IMR-90 (cell line): ENCODE data around the gene PLD2. TPM values are rescaled to one million over a fixed set of nuclear protein-coding genes. Genes with fewer than 3 reads are reported as not detected.

Experiments used
- ATAC-seq: fragments of 200-7000 bp; cut with Tn5 transposase; 2 replicates; pipeline ENCODE4 v1.9.1; 2020; ENCODE audit warnings: low read depth, mild to moderate bottlenecking, moderate library complexity
- BruUV-seq: library from RNA; stranded (reverse); fragments of 400-500 nt; replicated peaks from 2 replicates; lab custom pipeline; 2021; lab: Mats Ljungman, UMichigan
- CTCF ChIA-PET: fragments of 300-600 bp; formaldehyde crosslinking; extraction: SDS; loops from one replicate; lab custom pipeline; 2021; ENCODE audit warnings: antibody characterized with exemption; lab: Yijun Ruan, JAX
- POLR2A ChIA-PET: fragments of 300-600 bp; sonication (Branson Sonifier 250); formaldehyde crosslinking; loops from one replicate; lab custom pipeline; 2022; ENCODE audit warnings: antibody characterized with exemption; ENCODE audit not compliant: unreplicated experiment; lab: Charles Lee
- DNase-seq: peaks from one replicate; pipeline ENCODE4 v3.0.0; 2013
- H2AFZ ChIP-seq: replicated peaks from 2 replicates; pipeline ENCODE3; 2013; ENCODE audit warnings: low read length, mild to moderate bottlenecking; ENCODE audit not compliant: poor library complexity
- H2AK5ac ChIP-seq: 2 replicates; pipeline ENCODE4 v1.6.1; 2013; ENCODE audit warnings: low read depth, low read length, inconsistent platforms
- H2AK9ac ChIP-seq: replicated peaks from 2 replicates; pipeline ENCODE3; 2013; ENCODE audit warnings: mild to moderate bottlenecking, low read depth, low read length, moderate library complexity; ENCODE audit not compliant: poor library complexity
- H2BK120ac ChIP-seq: 2 replicates; pipeline ENCODE4 v1.6.1; 2013; ENCODE audit warnings: low read depth, low read length, inconsistent platforms
- H2BK15ac ChIP-seq: 3 replicates; pipeline ENCODE4 v1.6.1; 2013; ENCODE audit warnings: low read depth, low read length, inconsistent platforms
- H2BK20ac ChIP-seq: 2 replicates; pipeline ENCODE4 v1.6.1; 2013; ENCODE audit warnings: low read depth, mild to moderate bottlenecking, inconsistent platforms, low read length, moderate library complexity
- H2BK5ac ChIP-seq: 2 replicates; pipeline ENCODE4 v1.6.1; 2013; ENCODE audit warnings: mild to moderate bottlenecking, low read depth, low read length, inconsistent platforms; ENCODE audit not compliant: poor library complexity, severe bottlenecking
- H3K14ac ChIP-seq: replicated peaks from 2 replicates; pipeline ENCODE4 v1.6.1; 2013; ENCODE audit warnings: low read depth, low read length, inconsistent platforms
- H3K18ac ChIP-seq: 2 replicates; pipeline ENCODE4 v1.6.1; 2013; ENCODE audit warnings: low read depth, low read length, control low read depth
- H3K23ac ChIP-seq: 2 replicates; pipeline ENCODE4 v1.6.1; 2013; ENCODE audit warnings: low read depth, low read length, inconsistent platforms
- H3K27ac ChIP-seq: 2 replicates; pipeline ENCODE4 v1.5.1; 2013; ENCODE audit warnings: mild to moderate bottlenecking, control low read depth, low read length; ENCODE audit not compliant: insufficient read depth
- H3K27me3 ChIP-seq: 2 replicates; pipeline ENCODE4 v1.6.1; 2013; ENCODE audit warnings: low read length; ENCODE audit not compliant: control insufficient read depth, insufficient read depth
- H3K36me3 ChIP-seq: 2 replicates; pipeline ENCODE4 v1.6.1; 2013; ENCODE audit warnings: low read length, mixed read lengths; ENCODE audit not compliant: control insufficient read depth, insufficient read depth
- H3K4ac ChIP-seq: 2 replicates; pipeline ENCODE4 v1.6.1; 2013; ENCODE audit warnings: low read depth, low read length, inconsistent platforms
- H3K4me1 ChIP-seq: 2 replicates; pipeline ENCODE4 v1.6.1; 2013; ENCODE audit warnings: low read length, mixed read lengths; ENCODE audit not compliant: control insufficient read depth, insufficient read depth
- H3K4me2 ChIP-seq: 2 replicates; pipeline ENCODE4 v1.6.1; 2013; ENCODE audit warnings: low read depth, mild to moderate bottlenecking, control low read depth, low read length, moderate library complexity
- H3K4me3 ChIP-seq: 2 replicates; pipeline ENCODE4 v1.5.1; 2013; ENCODE audit warnings: low read depth, mild to moderate bottlenecking, control low read depth, low read length, moderate library complexity; ENCODE audit not compliant: insufficient read depth
- H3K56ac ChIP-seq: 2 replicates; pipeline ENCODE4 v1.6.1; 2013; ENCODE audit warnings: low read length, inconsistent platforms; ENCODE audit not compliant: insufficient read depth; ENCODE audit errors: extremely low read depth
- H3K79me1 ChIP-seq, 2 experiments: 2 replicates each; pipeline ENCODE4 v1.6.1; 2013; ENCODE audit warnings: low read length in 2 of 2, inconsistent platforms in 1 of 2, low read depth in 1 of 2
- H3K9ac ChIP-seq: 2 replicates; pipeline ENCODE4 v1.6.1; 2013; ENCODE audit warnings: low read depth, low read length, control low read depth
- H3K9me1 ChIP-seq: 2 replicates; pipeline ENCODE4 v1.6.1; 2013; ENCODE audit warnings: low read length, inconsistent platforms; ENCODE audit not compliant: insufficient read depth
- H3K9me3 ChIP-seq: 2 replicates; pipeline ENCODE4 v1.6.1; 2013; ENCODE audit warnings: low read length; ENCODE audit not compliant: control insufficient read depth, insufficient read depth
- H4K20me1 ChIP-seq: 2 replicates; pipeline ENCODE4 v1.6.1; 2013; ENCODE audit warnings: low read length, inconsistent platforms; ENCODE audit not compliant: insufficient read depth
- H4K5ac ChIP-seq: 2 replicates; pipeline ENCODE4 v1.6.1; 2013; ENCODE audit warnings: mild to moderate bottlenecking, low read depth, low read length, control low read depth
- H4K8ac ChIP-seq, 2 experiments: 2 replicates each; pipeline ENCODE4 v1.6.1; 2013; ENCODE audit warnings: low read depth in 2 of 2, low read length in 2 of 2, control low read depth in 1 of 2, inconsistent platforms in 1 of 2
- H4K91ac ChIP-seq: 2 replicates; pipeline ENCODE4 v1.6.1; 2013; ENCODE audit warnings: low read depth, low read length, inconsistent platforms; ENCODE audit not compliant: insufficient read depth
- CEBPB ChIP-seq: IDR thresholded peaks from 2 replicates; pipeline ENCODE4 v1.6.1; 2012; ENCODE audit warnings: low read depth, low read length, improper control_type of control experiment
- MAZ ChIP-seq: IDR thresholded peaks from 2 replicates; pipeline ENCODE4 v1.6.1; 2012; ENCODE audit warnings: low read depth, mild to moderate bottlenecking, low read length, improper control_type of control experiment, moderate library complexity, borderline replicate concordance
- RAD21 ChIP-seq: IDR thresholded peaks from 2 replicates; pipeline ENCODE4 v1.6.1; 2012; ENCODE audit warnings: low read length, improper control_type of control experiment
- RFX5 ChIP-seq: IDR thresholded peaks from 2 replicates; pipeline ENCODE4 v1.8.0; 2012; ENCODE audit warnings: low read depth, mild to moderate bottlenecking, low read length, moderate library complexity
- SMC3 ChIP-seq: fragments of 150-350 bp; IDR thresholded peaks from 2 replicates; pipeline ENCODE4 v1.6.1; 2016; ENCODE audit warnings: low read depth, mild to moderate bottlenecking, antibody characterized with exemption, low read length, moderate library complexity
- WGBS, 2 experiments: methylation state at CpG; one replicate each; pipeline versions ENCODE4 v1.1.5 to v1.1.7; 2013; ENCODE audit warnings: missing lambda C conversion rate in 2 of 2; ENCODE audit not compliant: insufficient read length in 1 of 2; ENCODE audit errors: extremely low coverage in 2 of 2; 5-methylcytosine and 5-hydroxymethylcytosine counted together
- dilution Hi-C: fragments of 300-500 bp; cut with HindIII; formaldehyde crosslinking; loops from one replicate; pipeline ENCODE4 v1.14.3; 2018; ENCODE audit warnings: low sequenced_read_pairs; ENCODE audit not compliant: unreplicated experiment
- in situ Hi-C: fragments of 300-500 bp; cut with MboI; formaldehyde crosslinking; loops from 3 replicates; pipeline ENCODE4 v1.14.3; 2019; ENCODE audit warnings: low sequenced_read_pairs, inconsistent platforms, mixed read lengths
- intact Hi-C: fragments of 100-400 bp; cut with micrococcal nuclease; formaldehyde crosslinking; loops from 2 replicates; pipeline ENCODE4 v1.10.0; 2022
- polyA plus RNA-seq, 3 experiments: library from polyadenylated mRNA; depleted of rRNA; stranded (reverse); fragments of >200 nt; gene quantifications; 2 replicates each; pipeline ENCODE4 v1.2.3, GENCODE V29; 2012; ENCODE audit warnings: low replicate concordance in 1 of 3
- total RNA-seq: library from RNA; depleted of rRNA; stranded (reverse); fragments of >200 nt; gene quantifications from 2 replicates; pipeline ENCODE4 v1.2.3, GENCODE V29; 2012

PLD2 gene
- total and polyA plus RNA-seq, 2 of the 4 experiments (the other 2 are of a cell fraction) = 12.5 to 28.0 TPM

DNA sequence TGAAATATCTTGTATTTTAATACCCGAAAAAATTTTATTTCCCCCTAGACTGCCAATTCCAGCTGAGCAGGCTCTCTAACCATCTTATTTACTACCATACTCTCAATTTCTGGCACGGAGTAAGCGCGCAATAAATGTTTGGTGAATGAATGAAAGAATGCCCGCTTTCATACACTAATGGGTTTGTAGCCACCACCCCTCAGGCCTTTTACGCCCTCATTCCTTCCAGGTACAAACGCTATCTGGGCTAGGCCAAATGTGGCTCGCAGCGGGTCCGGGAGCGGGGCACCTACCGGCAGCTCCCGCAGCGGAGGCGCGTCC, 536 bp upstream of the PLD2 start:
- dilution Hi-C loops (no loop called here), in situ Hi-C loops (no loop called here), intact Hi-C loops (no loop called here)
- Histone ChIP-seq H4K20me1 (no peaks in the 10 kb centered on the region), H4K91ac (no peak overlapping the region), H3K4me3 (peak overlapping the region; percentile 97), H3K14ac (peak overlapping the region; percentile 43; the same call in 1 of the 2 replicates), H3K36me3 (peaks cover 18% of the 10 kb centered on the region), H2BK20ac (no peak overlapping the region), H3K18ac (no peak overlapping the region), H2AK9ac (peak overlapping the region; percentile 60), H3K27me3 (no peaks in the 10 kb centered on the region), H3K4me1 (peaks cover 4% of the 10 kb centered on the region; the same call in 1 of the 2 replicates), H3K27ac (peak overlapping the region; percentile 78; the same call in 1 of the 2 replicates), H3K9me3 (no peaks in the 10 kb centered on the region), H3K79me1 (peaks cover 0 to 25% of the 10 kb centered on the region in 2 experiments; a peak in 3 of 4 replicates), H4K5ac (peak overlapping the region; percentile 57; the same call in 1 of the 2 replicates), H2AFZ (peak overlapping the region; percentile 94), H3K4ac (0 out of 2 replicates have a peak overlapping the region, but pooled peaks have one; percentile 56), H4K8ac (peak overlapping the region in 1 of 2 experiments; percentile 54; a peak in 3 of 4 replicates), H2AK5ac (no peak overlapping the region), H2BK15ac (no peak overlapping the region), H3K23ac (peak overlapping the region; percentile 87; the same call in 1 of the 2 replicates), H2BK5ac (no peak overlapping the region), H3K56ac (peak overlapping the region; percentile 78; the same call in 1 of the 2 replicates), H3K4me2 (peak overlapping the region; percentile 99), H2BK120ac (no peak overlapping the region), H3K9ac (peak overlapping the region; percentile 96), H3K9me1 (no peaks in the 10 kb centered on the region)
- TF ChIP-seq RFX5 = no peak
- TF ChIP-seq SMC3 = no peak
- no peak for TF ChIP-seq RAD21
- no peak for TF ChIP-seq MAZ
- TF ChIP-seq CEBPB = no peak
- no peak for DNase-seq
- WGBS, 2 experiments = 0% methylated on average over 4 of the region's 16 CpGs; no CpG with 5 or more reads in 1 of the 2 experiments
- BruUV-seq = no TSS peak
- ATAC-seq = no peak
- POLR2A ChIA-PET = no interaction called here
- CTCF ChIA-PET = interaction anchor here (1.7 kb wide), 1 partner anchor 10 kb away, joined by 5 read pairs; the partner anchor contains the start of gene PSMB6
